GDM1 (cell line): ENCODE data around the gene SNCB.

Source experiments
- DNase-seq: peaks from one replicate; lab custom pipeline; 2025; lab: John Stamatoyannopoulos, UW

The SNCB gene

GRCh38 chr5:176660860-176661641 is 30.7 kb upstream of the SNCB start:
- DNase-seq, result peak; percentile 58

DNA sequence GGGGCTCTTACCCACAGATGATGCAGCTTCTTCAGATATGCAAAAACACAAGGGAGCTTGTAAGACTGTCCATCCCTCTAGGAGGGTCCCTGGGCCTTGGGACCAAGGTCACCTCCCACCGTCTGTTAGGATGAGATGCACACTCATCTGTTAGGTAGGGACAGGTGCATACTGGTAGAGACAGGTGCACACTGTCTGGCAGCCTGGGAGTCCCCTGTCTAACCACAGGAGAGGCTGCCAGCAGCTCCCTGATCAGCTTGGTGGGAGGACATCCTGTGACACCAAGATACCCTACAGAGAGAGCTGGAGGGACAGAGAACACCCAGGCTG is 30.2 kb upstream of the SNCB start:
- no peak for DNase-seq

GRCh38 chr5:176659860-176660461 is 29.6 kb upstream of the SNCB start:
- DNase-seq, result no peak

DNA sequence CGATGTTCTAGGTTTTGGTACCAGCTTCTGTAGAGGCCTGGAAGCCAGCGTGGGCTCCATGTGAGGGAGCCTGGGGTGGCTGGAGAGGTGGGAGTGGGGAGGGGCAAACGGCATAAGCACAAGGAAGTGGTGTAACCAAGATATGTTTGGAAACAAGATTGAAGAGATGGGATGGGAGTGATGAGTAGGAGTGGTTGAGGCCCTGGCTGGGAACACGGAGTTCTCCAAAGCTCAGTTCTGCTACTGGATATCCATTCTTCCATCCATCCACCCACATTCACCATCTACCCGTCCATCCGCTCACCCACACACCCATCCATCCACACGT is 29.1 kb upstream of the SNCB start:
- no peak for DNase-seq

DNA sequence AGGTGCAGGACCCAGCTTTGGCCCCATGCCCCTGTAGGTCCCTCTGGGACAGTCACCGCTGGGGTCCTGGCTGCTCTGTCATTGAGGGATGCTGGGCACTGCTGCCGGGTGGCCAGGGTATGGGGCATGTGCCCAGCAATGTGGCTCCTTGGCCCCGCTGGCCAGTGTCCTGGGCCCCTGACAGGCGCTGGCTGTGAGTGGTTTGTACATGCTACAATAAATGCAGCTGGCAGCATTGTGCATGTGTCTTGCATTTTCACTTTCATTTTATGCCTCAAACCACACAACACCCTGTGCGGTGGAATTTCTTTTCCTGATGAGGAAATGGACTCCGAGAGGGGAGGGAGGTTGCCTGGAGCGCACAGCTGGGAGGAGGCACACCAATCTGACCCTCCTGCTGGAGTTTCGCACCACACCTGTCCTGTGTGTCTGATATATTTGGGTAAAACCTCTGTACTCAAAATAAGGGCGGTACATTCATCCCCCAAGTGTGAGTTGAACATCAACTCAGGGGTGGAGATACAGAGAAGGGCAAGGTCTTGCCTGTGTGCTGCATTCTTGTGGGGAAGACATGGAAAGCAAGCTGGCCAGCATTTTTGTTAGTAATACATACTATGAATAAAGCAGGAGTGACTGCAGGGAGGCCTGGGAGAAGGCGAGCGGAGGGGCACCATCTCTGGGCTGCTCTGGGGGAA is 28.6 kb upstream of the SNCB start:
- peak; percentile 15 for DNase-seq

GRCh38 chr5:176658007-176658599 is 27.8 kb upstream of the SNCB start:
- DNase-seq, result peak; percentile 30

GRCh38 chr5:176656467-176656990 is 26.2 kb upstream of the SNCB start:
- no peak for DNase-seq

- DNase-seq, result no peak
These were observed 24.5 kb upstream of the SNCB start for GRCh38 chr5:176654856-176655255.

DNA sequence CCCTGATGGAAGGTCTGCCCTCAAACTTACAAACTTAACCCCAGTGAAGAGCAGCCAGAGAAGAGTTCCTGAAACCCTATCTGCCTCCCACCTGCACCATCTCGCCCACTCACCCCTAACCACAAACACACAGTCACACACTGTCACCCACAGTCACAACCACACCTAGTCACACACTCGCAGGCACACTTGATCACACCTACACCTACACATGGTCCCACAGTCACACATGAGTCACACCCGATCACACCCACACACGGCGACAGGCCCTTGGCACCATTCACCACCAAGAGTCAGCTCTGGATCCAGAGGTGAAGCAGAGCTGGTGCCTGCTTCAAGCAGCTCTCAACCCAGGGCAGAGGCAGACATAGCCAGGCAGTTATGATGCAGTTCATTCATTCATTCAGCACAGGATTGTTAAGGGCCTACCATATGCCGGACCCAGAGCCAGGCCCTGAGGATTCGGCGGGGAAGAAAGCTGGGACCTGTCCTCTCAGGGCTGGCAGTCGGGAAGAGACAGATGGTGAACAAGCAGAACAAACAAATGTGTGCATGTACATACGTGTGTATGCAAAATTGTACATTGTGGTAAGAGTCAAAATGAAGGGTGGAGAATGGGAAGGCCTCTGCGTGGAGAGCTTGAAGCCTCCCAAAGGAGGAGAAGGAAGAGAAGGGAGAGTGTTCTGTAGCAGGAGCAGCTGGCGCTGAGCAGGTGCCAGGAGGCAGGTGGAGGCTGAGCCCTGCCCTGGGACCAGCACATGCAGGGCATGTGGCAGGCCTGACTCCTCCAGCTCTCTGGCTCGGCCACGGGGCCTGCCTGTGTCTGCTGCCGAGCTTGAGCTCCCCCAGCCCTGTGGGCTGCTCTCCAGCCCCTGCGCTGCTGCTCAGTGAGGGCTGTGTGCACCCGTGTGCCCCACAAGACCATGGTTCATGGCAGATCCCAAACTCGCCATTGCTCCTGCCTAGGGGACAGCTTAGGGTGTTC is 23.4 kb upstream of the SNCB start:
- no peak for DNase-seq

DNA sequence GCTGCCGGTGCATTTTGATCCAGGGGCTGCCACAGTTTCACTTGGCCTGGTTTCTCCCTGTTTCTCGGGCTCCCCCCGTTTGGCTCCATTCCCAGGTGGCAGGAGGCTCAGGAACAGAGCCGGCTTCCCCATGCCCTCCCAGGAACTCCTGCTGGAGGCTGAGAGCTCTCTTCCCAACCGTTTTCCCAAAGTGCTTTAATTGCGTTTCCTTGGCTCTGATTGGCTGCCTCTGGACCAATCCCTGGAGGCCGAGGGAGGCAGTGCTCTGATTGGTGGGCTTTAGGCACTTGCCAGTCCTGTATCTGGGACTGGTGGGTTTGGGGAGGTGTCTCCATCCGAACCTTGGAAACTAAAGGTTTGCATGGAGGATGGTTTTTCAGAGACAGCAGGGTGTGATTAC is 21.8 kb upstream of the SNCB start:
- DNase-seq, result no peak

DNA sequence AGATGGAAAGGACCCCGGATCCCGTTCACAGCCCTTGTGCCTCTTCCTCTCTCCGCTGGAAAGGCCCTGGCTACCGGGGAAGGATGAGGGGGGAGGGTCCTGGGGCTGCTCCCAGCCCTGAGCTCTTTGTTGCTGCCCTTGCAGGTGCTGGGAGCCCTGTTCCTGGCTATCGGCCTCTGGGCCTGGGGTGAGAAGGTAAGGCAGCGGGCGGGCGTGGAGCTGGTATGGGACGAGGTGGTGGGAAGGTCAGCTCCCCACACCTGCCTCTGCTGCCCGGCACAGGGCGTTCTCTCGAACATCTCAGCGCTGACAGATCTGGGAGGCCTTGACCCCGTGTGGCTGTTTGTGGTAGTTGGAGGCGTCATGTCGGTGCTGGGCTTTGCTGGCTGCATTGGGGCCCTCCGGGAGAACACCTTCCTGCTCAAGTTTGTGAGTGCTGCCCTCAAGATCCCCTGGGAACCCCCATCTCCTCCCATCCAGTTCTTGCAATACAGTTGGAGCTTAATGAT is 21.2 kb upstream of the SNCB start:
- DNase-seq, result no peak

DNA sequence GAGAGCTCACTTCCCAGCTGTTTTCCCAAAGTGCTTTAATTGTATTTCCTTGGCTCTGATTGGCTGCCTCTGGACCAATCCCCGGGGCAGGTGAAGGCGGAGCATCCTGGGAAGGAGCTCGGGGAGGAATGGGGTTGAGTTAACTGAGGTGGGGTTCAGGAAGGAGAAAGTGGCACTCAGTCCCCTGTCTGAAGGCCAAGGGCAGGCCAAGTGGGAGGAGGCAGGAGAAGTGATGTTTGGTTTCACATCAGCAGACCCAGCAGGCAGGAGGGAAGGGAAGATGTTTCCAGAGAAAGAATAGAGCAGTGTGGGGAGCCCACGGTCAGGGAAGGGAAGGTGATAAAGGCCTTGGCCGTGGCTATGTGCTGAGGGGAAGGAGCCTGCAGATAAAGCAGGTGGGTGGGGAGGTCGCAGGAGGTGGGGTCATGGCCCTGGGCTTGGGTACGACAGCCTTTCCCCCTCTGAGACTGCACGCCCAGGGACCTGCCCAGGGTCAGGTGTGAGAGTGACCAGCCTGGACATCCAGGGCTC is 20.1 kb upstream of the SNCB start:
- no peak for DNase-seq

DNA sequence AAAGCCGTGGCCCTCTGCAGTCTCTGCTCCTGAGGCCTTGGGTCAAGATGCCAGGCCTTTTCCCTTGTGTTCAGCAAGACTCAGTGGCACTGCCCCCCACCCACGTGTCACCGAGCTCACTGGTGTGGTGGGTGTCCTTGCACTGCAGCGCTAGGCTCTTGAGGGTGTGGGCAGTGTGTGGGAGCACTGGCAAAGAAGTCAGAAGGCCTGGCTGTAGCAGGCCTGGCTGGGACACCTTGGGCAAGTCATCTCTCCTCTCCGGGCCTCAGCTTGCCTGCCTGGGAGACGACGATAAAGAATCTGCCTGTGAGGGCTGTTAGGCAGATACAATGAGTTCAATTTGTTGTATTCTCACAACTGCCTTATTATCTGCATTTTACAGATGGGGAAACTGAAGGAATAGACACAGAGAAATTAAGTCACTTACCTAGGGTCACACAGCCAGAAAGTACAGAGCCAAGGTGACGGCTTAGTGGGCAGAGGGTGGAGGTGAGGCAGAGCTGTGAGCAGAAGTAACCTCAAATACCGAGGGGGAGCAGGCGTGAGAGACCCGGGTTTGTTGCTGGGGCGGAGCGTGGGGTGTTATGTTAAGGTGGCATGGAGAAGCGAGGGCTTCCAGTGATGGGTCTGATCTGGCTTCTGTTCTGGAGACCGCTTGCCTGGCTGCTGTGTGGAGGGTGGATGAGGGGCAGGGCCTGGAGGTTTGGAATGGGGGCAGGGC is 18.3 kb upstream of the SNCB start:
- no peak for DNase-seq

GRCh38 chr5:176647843-176648473 is 17.6 kb upstream of the SNCB start:
- no peak for DNase-seq

DNA sequence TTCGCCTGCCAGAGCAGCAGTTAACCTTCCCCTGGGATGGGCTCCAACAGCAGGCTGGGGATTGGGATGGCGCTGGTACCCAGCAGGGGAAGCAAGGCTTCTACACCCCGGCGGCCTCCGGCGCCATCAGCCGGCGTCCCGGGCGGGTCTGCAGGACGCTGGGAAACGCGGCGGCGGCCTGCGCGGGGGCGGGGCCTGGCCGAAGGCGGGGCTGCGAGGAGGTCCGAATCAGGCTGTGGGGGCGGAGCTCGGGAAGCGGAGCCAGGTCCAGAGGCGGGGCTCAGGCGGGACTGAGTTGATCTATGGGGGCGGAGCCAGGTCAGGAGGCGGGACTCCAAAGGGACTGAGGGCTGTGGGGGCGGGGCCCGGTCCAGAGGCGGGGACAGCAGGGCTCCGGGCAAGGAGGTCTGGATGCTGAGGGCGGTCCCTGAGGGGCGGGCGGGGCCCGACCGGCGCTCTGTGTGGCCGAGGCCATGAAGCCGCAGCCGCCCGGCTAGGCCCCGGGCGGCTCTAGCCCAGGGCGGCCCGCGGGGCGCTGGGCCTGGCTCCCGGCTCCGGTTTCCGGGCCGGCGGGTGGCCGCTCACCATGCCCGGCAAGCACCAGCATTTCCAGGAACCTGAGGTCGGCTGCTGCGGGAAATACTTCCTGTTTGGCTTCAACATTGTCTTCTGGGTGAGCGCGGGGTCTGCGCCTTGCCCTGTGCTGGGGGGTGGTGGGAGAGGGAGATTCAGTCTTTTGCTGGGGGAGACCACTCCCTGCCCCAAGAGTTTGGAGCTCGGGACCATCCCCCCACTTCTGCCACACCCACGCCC is 16.9 kb upstream of the SNCB start, which contains the start of gene TSPAN17:
Gene TSPAN17 (plus strand): TSS at position 455 of the 813 bp plus-strand sequence. CDS start 132 bp downstream, at position 587.
- DNase-seq, result peak; percentile 98

DNA sequence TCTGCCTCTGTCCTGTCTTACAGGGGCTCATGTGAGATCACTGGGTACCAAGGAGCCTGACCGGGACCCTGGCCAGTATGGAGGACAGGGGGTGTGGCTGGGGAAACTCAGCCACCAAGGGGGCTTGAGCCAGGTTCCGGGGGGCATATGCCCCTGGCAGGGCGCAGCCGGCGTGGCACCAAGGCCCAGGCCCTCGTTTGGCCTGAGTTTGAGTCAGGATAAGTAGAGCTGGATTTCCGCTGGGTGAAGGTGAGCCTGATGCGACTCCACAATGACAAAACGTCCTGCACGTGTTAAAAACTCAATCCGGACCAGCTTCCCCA is 16.3 kb upstream of the SNCB start:
- DNase-seq, result no peak

DNA sequence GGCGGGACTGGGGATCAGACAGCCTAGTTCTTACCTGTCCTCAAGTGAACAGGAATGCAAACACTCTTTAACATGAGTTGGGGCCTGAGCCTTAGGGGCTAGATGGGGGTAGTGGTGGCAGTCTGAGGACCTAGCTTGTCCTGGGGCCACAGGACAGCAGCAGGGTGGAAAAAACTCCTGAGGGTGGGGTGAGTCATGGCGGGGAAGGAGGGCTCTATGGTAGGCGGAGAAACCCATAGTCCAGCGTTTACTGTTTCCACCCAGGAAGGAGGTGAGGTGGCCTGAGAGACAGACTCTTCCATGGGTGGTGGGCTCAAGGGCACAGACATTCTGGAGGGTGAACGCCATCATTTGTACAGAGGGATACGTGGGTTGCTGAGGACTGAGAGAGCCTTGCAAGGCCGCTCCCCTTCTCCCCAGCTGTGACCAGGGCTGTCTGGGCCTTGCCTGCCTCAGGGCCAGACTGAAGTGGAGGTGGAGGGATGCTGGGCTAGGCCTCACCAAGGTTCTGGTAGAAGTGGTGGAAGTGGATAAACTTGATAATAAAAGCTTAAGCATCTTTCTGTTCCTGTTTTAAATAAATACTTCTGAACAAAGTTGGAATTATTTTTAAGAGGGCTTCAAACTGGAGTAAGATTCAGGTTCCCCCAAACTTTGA is 15.8 kb upstream of the SNCB start:
- no peak for DNase-seq

DNA sequence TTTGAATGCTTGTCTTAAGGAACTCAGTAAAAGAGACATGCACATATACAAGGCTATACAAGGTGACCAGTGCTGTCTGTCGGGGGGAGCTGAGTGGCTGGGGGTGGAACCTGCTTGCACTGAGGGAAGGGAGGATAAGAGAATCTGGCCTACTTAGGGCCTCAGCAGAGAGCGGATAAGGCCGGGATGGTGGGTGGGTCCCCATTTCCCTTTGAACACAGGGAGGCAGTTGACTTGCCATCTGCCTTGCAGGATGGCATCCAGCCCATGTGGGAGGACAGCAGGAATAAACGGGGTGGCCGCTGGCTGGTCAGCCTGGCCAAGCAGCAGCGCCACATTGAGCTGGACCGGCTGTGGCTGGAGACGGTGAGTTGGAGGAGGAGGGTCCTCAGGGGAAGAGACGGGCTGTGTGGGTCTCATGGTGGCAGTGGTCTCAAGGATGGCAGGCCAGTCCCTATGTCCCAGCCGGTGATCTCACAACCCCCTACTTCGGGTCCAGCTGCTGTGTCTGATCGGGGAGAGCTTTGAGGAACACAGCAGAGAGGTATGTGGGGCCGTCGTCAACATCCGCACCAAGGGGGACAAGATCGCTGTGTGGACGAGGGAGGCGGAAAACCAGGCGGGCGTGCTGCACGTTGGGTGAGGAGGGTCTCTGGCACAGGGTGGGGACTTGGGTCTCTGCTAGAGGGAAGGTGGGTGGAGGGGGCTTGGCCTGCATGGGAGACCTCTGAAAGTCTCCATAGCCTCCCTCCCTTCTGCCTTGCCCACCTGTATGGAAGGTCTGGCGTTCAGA is 14.7 kb upstream of the SNCB start:
- DNase-seq, result no peak
